ENCODE measurements around the gene DNHD1.
"Not testable (repeated sequence)": the region's sequence is repeated elsewhere in the genome, so short reads cannot be mapped to it uniquely, and the experiment has no call there.

Gene DNHD1

DNA sequence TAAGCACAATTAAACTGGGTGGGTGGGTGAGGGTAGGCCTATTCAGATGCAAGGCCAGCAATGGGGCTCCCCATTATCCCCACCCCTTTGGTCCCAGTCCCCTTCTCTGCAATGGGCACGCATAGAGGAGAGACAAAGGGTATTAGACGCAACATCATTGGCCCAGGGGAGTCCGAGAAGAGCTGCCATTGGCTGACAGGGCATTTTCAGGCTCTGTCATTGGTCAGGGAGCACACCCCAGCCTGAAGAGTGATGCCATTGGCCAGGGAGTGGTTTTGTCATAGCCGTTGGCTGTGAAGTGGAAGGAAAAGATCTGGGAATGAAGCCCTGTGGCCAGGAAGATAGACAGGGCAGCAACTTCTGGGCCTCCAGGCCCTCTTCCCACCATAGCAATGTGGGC lies 20.5 kb upstream of the DNHD1 start:
- DNase-seq (ENCODE audit: extremely low spot score, insufficient read length, low read depth): no peak
- no peak for FAIRE-seq

DNA sequence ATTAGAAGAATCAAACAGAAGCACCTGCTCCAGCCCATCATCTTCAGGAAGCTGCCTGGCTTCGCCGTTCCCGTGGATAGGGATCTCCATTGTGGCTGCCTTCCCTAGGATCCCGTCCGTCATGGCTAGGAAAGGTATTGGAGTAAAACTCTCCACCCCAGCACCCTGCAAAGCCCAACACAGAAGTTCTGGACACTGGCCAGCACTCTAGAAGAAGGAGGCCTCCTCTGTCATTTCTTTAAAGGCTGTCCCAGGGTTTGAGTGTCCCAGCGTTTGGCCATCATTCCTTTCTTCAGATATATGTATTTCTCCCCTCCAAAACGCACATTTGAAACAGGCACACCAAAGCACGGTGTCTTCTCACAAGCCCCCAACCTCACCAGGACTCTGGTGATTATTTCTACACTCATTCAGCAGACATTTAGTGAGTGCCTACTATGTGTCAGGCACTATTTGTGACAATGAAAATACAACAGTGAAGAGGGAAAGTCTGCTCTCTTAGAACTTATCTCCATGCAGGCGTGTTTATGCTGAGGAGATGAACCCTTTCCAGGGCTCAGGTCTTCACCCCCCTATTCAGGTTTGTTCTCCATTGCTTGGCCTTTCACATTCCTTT lies 16.7 kb upstream of the DNHD1 start:
- FAIRE-seq: no peak

DNA sequence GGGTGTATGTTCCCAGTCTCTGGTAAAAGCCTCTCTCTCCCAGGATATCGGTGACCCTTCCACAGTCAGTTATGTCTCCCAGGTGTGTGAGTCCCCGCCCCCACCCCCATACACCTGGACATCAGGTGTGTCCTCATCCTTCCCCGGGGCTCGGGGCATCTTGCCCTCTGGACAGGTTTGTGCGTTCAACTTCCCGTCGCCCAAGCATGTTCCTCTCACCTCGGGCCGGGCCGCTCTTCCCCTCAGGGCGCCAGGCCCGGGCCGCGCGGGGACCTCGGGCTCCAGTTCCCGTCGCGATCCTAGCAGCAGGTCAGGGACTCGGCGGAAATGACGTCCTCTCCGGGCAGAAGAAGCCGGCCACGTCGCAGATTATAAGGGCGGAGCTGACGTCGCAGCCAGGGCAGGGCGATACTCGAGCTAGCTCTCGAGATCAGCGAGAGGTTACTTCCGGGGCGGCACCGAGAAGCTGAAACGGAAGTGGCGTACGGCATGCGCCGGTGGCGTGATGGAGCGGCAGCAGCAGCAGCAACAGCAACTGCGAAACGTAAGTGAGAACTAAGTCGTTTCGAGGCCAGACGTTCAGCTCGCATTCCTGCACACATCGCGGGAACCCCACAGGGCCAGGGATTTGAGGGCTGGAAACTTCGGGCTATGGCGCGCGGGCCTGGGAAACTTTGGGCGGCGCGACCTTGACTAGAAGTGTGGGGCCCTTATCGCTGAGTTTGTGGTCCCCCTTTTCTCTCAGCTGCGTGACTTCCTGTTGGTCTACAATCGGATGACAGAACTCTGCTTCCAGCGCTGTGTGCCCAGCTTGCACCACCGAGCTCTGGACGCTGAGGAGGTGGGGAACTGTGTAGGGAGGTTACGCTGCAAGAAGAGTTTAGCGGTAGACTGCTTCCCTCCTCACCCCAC lies 15.8 kb upstream of the DNHD1 start, which contains the start of the genes ARFIP2 and TIMM10B:
TSS of gene ARFIP2 (minus strand) at position 320 of the 912 bp plus-strand sequence. CDS start 910 bp downstream, outside the sequence.
TSS of gene TIMM10B (plus strand) at position 490 of the 912 bp plus-strand sequence. CDS start at position 506, 16 bp downstream.
- FAIRE-seq (peak; percentile 99), DNase-seq (ENCODE audit: extremely low spot score, insufficient read length, low read depth) (peak; percentile 98)

More for the DNA sequence above, 16.7 kb upstream of the DNHD1 start:
- DNase-seq (ENCODE audit: extremely low spot score, insufficient read length, low read depth): no peak

DNA sequence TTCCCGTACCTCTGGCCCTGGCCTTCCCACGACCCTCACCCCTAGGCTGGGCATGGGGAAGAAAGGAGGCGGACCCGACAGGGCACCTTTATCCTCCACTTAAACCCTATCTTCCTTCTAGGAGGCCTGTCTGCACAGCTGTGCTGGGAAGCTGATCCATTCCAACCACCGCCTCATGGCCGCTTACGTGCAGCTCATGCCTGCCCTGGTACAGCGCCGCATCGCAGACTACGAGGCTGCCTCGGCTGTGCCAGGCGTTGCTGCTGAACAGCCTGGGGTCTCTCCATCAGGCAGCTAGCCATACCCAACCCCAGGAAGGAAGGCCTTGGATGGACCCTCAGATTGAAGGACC lies 15.2 kb upstream of the DNHD1 start:
- FAIRE-seq: no peak

DNA sequence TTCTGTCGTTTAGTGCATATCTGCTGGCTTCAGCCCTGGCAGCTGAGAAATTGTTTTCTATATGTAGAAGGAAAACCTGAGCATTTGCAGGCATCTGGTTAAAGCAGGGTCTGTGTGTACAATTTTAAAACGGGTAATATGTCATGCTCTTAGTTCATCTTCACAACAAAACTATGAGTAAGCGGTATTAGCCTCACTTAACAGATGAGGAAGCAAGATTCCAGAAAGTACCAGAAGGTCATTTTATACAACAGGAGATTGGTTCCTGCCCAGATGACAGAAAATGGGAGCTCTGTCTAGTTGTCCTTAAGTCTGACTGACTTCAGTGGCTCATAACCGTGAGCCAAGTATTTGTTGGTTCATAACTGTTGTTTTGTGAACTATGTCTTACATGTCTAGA lies 14.6 kb upstream of the DNHD1 start:
- FAIRE-seq: no peak
- no peak for DNase-seq (ENCODE audit: extremely low spot score, insufficient read length, low read depth)

More for the DNA sequence above, 15.2 kb upstream of the DNHD1 start:
- no peak for DNase-seq (ENCODE audit: extremely low spot score, insufficient read length, low read depth)

DNA sequence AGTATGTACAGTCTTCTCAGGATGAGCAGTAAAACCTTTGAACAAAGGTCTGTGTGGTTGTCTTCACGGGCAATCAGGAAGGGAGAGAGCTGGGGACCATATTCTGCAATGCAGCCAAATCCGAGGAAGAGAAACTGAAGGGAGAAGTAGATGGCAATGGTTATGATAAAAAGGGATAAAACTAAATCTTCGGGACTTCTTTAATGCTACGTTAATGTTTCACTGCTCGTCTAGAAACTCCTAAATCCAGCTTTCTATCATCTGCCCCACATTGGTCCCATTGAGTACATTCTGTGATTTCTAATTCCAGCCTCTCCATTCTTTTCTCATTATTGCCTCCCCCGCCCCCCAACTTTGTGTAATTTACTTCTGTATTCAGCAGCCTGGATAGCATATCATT lies 14.1 kb upstream of the DNHD1 start:
- DNase-seq (ENCODE audit: extremely low spot score, insufficient read length, low read depth) (no peak), FAIRE-seq (no peak)

DNA sequence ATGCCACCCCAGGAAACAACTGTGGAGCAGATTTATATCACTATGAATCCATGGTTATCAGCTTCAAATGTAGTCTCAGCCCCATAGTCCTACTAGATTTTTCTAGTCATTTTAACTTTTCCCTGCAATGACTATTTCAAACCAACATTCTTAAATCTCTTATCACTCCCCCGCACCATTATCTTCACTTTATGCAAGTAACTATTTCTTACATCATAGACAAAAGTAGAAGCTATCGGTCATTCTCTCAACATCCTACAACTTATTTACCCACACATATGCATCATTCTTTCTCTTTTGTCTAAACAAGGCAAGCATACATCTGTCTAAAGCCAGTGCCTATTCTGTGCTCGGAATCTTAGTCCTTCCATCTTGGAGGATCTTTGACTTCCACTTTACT lies 11.4 kb upstream of the DNHD1 start:
- FAIRE-seq (no peak), DNase-seq (ENCODE audit: extremely low spot score, insufficient read length, low read depth) (no peak)

DNA sequence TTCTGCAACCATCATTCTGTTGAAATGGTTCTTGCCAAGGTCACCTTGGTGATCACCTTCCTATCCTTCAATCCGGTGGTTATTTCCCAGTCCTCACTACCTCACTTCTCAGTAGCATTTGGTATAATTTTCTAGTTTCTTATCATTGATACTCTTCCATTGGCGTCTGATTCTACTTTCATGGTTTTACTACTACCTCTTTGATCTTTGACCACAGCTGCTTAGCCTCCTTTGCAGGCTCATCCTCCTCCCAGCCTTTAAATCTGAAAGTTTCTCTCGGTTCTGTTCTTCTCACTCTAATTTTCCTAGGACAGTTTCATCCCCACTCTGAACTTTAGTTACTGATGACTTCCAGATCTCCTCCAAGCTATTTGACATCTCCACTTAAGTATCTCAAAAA lies 10.8 kb upstream of the DNHD1 start:
- no peak for FAIRE-seq
- DNase-seq (ENCODE audit: extremely low spot score, insufficient read length, low read depth): no peak

DNA sequence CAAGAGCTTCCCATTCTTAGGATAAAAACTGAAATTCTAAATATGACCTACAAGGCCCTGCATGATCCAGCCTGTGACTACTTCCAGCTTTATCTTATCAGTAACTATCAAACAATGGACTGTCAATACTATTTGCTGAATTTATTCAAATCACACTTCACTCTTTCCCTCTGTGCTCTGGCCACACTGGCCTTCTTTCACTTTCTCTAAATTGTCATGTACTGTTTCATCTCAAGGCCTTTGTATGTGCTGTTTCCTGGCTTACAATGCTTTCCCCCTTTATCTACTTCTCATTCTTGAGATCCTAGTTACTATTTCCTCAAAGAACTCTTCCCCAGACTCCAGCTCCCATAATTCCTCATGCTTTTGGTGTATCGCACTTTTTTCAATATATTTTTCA lies 10.1 kb upstream of the DNHD1 start:
- FAIRE-seq (no peak), DNase-seq (ENCODE audit: extremely low spot score, insufficient read length, low read depth) (no peak)

DNA sequence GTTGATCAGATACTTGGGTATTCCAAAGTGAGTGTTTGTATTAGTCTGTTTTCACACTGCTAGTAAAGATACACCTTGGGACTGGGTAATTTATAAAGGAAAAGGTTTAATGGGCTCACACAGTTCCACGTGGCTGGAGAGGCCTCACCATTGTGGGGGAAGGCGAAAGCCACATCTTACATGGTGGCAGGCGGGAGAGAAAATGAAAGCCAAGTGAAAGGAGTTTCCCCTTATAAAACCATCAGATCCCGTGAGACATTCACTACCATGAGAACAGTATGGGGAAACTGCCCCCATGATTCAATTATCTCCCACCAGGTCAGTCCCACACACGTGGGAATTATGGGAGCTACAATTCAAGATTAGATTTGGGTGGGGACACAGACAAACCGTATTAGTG lies 8.7 kb upstream of the DNHD1 start:
- DNase-seq (ENCODE audit: extremely low spot score, insufficient read length, low read depth) (no peak), FAIRE-seq (no peak)

DNA sequence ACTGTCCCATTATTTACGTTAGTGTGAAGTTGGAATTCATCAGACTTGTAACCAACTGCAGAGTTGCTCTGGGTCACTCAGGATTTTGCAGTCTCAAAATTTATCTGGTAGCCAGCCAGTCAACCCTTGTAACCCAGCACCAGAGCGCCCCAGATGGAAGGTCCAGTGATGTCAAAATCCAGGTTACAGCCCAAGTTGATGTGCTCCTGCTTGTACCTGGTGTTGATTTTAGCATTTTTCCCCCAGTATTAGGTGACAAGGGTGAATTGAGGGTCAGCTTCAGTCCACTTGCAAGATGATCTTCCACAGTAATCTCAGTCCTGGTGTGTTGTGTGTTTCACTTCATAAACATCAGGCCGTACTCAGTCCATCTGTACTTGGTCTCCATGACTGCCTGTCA lies 8.3 kb upstream of the DNHD1 start:
- no peak for FAIRE-seq

DNA sequence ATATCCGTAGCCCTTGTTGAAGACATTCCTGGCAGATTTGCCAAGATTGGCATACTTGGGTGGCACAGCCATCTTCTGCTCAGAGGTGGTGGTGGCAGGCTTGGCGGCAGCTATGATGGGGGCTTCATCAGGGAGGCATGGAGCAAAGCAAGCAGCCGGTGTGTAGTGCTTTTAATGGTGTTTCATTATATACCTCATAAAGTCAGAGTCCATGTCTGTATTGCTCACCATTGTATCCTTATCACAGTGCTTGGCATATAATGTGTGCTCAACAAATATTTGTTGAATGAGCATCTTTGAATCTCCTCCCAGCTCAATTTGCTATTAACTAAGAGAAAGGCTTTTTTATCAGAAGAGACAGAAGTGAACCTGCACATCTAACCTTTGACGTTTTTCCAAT lies 7.8 kb upstream of the DNHD1 start:
- DNase-seq (ENCODE audit: extremely low spot score, insufficient read length, low read depth): no peak
- no peak for FAIRE-seq

More for the DNA sequence above, 8.3 kb upstream of the DNHD1 start:
- no peak for DNase-seq (ENCODE audit: extremely low spot score, insufficient read length, low read depth)

DNA sequence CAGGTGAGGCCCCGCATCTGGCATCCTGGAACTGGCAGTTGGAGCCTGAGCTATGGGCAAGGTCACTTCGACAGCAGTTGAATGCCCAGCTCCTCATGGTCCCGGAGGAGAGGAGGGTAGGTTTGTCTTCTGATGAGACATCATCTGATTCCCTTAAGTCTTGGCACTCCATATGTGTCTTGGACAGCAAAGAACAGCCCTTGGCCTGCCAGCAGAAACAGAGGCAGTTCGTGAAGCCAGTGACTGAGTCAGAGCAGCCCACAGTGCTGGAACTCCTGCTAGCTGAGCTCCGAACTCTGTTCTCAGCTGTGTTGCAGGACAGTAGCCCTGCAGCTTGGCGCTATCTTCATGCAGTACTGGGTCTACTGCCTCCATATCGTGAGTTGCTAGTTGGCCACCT lies 1.0 kb downstream of the DNHD1 start:
- DNase-seq (ENCODE audit: extremely low spot score, insufficient read length, low read depth): no peak
- no peak for FAIRE-seq

DNA sequence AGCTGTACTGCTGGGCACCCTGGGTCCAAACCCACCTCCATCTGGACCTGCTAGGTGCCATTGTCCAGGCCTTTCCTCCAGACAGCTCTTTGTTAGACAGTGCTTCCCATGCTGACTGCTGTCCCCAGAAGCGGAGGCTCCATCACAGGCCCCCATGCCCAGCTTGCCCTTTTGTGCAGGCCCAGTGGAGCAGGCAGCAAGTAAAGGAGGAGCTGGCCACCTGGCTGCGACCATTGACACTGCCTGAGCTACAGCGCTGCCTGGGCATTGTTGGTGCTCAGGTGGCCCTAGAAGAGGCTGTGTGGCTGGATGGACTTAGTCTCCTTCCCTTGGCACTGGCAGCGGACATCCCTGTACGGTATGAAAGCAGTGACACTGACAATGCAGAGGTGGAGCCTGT lies 1.5 kb downstream of the DNHD1 start:
- DNase-seq (ENCODE audit: extremely low spot score, insufficient read length, low read depth) (no peak), FAIRE-seq (no peak)

DNA sequence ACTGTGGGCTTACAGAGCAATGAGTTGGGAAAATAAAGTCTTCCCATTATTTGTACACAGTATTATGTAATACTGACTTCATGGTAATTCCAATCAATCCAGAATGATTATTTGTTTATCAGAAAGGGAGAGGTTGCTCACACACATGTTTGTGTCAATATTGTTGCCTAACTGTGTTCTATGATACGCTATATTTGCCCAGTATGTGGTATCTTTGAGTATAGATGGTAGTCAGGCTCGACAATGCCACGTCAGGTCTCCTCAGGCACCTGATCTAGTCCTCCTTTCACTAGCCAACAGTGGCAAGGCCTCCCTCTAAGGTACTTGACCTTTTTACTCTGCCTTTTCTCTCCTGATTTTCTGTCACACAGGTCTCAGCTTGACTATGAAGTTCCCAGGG lies 5.3 kb downstream of the DNHD1 start:
- DNase-seq (ENCODE audit: extremely low spot score, insufficient read length, low read depth): no peak
- no peak for FAIRE-seq

DNA sequence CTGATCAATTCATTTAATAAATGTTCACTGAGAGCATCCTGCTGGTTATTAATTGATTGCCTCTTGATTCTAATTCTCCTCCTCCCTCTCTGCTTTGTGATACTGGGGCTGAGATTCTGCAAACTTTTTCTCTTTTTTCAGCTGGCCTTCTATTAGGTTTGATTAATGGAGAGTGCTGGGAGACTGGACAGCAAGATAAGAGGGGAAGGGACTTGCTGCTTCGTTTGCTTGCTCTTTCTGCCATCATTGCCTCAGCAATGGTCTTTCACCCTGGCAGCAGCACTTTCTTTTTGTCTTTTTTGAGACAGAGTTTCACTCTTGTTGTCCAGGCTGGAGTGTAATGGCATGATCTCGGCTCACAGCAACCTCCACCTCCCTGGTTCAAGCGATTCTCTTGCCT lies 7.1 kb downstream of the DNHD1 start:
- FAIRE-seq (no peak), DNase-seq (ENCODE audit: extremely low spot score, insufficient read length, low read depth) (no peak)

DNA sequence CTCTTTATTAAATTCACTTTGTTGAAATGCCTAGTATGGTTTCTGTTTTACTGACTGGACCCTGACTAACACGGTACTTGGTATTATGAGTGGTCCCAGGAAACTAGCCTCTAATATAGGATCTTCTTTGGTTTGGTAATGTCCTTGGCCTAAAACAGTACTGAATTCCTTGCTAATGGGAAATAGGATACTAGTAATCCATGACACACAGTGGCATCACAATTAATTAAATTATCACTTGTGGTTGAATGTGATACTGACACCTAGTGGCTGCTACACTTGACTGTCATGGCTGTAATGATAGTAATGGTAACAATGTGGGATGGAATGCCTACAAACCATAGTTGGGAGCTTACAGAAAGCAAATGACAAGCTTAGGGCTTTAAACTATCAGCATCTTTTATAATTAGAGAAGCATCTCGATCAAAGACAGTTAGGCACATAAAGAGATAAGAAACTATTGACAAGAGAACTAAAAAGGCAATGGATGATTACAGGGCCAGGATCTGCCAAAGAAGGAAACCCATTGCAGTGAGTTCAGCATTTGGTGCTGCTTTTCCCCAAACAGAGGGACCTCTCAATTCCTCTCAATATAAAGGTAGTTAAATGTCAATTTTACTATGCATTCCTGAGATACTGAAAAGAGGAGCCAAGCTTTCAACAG lies 8.6 kb downstream of the DNHD1 start:
- FAIRE-seq (peak; percentile 70), DNase-seq (ENCODE audit: extremely low spot score, insufficient read length, low read depth) (no peak)

DNA sequence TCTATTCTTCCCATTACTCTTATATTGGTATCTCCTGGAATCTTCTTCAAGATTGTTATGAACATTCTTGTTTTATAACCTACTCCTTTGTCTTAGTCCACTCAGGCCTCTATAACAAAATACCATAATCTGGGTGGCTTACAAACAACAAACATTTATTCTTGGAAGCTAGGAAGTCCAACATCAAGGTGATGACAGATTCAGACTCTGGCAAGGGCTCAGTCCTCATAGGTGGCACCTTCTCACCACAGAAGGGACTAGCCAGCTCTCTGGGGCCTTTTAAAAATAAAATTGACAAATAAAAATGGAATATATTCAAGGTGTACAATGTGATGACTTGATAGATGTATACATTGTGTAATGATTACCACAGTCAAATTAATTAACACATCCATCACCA lies 19.8 kb downstream of the DNHD1 start:
- FAIRE-seq (no peak), DNase-seq (ENCODE audit: extremely low spot score, insufficient read length, low read depth) (no peak)

DNA sequence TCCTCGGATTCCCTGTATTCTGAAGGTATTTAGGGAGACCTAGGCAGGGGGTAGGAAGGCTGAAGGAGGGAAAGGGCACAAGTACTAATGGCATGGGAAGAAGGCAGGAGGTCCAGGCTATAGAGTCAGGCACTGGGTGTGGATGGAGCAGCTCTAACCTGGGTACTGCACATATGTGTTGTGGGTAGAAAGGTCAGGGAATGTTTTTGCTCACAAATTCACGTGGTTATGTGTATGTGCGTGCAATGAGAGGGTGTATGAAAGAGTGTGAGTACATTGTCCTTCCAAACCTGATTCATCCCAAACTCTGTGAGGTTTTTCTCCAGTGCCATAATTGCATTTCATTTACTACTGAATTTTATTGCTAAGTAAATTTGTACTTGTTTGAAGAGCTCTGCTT lies 23.2 kb downstream of the DNHD1 start:
- no peak for FAIRE-seq
- no peak for DNase-seq (ENCODE audit: extremely low spot score, insufficient read length, low read depth)

DNA sequence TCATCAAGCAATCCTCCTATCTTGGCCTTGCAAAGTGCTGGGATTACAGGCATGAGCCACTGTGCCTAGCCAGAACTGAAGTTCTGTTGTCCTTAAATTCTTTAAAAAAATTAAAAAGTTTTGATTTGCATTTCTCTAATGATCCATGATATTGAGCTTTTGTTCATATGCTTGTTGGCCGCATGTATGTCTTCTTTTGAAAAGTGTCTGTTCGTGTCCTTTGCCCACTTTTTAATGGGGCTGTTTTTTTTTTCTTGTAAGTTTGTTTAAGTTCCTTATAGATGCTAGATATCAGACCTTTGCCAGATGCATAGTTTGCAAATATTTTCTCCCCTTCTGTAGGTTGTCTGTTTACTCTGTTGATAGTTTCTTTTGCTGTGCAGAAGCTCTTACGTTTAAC lies 24.9 kb downstream of the DNHD1 start:
- DNase-seq (ENCODE audit: extremely low spot score, insufficient read length, low read depth); FAIRE-seq: not testable (repeated sequence)

DNA sequence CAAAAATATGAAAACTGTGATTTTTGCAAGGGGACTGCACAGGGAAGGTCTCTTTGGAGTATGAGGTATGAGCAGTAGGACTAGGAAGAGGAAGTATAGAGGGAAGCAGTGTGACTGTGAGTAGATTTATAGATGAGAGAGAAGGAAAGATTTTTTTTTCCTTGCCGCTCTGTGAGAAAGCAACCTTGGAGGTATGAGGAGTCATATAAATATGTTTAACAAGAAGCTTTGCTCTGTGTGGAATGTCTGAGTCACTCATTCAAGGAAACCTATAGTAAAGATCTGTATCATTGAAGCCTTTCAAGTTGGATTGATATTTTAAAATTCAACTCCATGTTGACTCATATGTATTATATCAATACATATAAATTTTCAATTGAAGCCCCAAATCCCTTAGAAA lies 26.2 kb downstream of the DNHD1 start:
- DNase-seq (ENCODE audit: extremely low spot score, insufficient read length, low read depth): no peak
- FAIRE-seq: no peak

Data from GM18507 (cell line).